ENCODE data around the gene C19orf85. TPM values are rescaled to one million over a fixed set of nuclear protein-coding genes. Genes with fewer than 3 reads are reported as not detected.

Gene C19orf85
- polyA plus RNA-seq, 1 of the 3 experiments (the other 2 are of a cell fraction) = not detected

DNA sequence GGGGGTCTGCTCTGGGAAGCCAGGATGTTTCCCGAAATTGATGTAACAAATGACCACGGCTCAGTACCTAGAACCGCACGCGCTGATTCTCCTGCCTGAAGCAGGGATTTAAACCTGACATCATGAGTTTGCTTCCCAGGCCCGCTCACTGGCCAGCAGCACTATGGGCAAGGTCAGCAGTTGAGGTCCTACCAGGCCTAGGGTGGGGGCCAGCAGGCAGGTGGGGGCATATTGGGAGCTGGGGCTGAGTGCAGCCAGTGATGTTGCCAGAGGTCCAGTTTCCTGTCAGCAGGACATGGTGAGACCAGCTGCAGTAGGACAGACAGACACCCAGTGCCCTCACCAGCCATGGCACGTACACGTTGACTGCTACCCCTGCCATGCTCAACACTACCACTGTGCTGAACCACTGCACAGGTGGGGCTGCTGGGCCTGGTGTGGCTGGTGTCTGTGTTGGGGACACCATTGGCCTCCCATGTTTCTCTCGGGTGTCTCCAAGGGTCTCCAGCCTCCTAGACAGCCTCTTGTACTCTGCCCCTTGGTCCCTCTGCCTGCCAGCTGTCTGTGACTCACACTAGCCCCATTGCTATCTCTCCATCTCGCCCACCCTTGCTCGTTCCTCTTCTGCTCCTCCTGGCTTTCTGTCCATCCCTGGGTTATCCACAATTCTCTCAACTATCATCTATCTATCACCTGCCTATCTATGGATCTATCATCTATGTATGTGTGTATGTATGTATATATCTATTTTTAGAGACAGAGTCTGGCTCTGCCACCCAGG lies 1.1 kb upstream of the C19orf85 start:
- no peak for DNase-seq
- Histone ChIP-seq H2AFZ (ENCODE audit: low read depth) (no peak overlapping the region), H3F3A (replicated peaks; ENCODE audit: insufficient read depth) (peaks cover 12% of the 10 kb centered on the region), H3K9me3 (no peaks in the 10 kb centered on the region), H4K20me1 (ENCODE audit: insufficient read depth) (no peaks in the 10 kb centered on the region), H3K36me3 (replicated peaks in 1 of 2; ENCODE audit: control insufficient read depth in 1 of 2, insufficient read depth in 2 of 2, low read length in 1 of 2) (no peaks in the 10 kb centered on the region), H3K27me3 (ENCODE audit: insufficient read depth) (no peaks in the 10 kb centered on the region), H3K79me2 (ENCODE audit: insufficient read depth) (no peaks in the 10 kb centered on the region), H3K4me3 (ENCODE audit: low read depth in 2 of 2, low read length in 1 of 2) (no peak overlapping the region), H3K4me2 (no peak overlapping the region), H3K9ac (no peak overlapping the region), H3K9me2 (no peaks in the 10 kb centered on the region), H3K27ac (ENCODE audit: low read depth in 2 of 2, low read length in 1 of 2) (no peak overlapping the region), H3K4me1 (ENCODE audit: control insufficient read depth in 1 of 2, insufficient read depth in 2 of 2, low read depth in 1 of 2, low read length in 1 of 2) (peaks cover 3 to 5% of the 10 kb centered on the region in 2 experiments; a peak in 2 of 4 replicates)
- POLR2A ChIA-PET = no interaction called here
- CTCF ChIA-PET = interaction anchor here (0.5 to 4.9 kb wide), 4 partner anchors 12 to 325 kb away, joined by 3 to 81 read pairs (median 24); partner anchors contain the start of gene ZNF628
- TF ChIP-seq TAF1 (IDR thresholded peaks at IDR 0.05; ENCODE audit: borderline replicate concordance, low read depth, low read length) (no peak), SIN3A (IDR thresholded peaks at IDR 0.05; ENCODE audit: borderline replicate concordance, low read depth, low read length) (no peak), RCOR1 (IDR thresholded peaks at IDR 0.05; ENCODE audit: low read length) (no peak), ELF1 (IDR thresholded peaks at IDR 0.05) (no peak), YY1 (IDR thresholded peaks at IDR 0.05; ENCODE audit: low read depth) (no peak), CHD2 (IDR thresholded peaks at IDR 0.05; ENCODE audit: low read length, partially characterized antibody) (no peak), NFIC (IDR thresholded peaks at IDR 0.05; ENCODE audit: borderline replicate concordance) (no peak)
- TF ChIP-seq, protein P1, sequence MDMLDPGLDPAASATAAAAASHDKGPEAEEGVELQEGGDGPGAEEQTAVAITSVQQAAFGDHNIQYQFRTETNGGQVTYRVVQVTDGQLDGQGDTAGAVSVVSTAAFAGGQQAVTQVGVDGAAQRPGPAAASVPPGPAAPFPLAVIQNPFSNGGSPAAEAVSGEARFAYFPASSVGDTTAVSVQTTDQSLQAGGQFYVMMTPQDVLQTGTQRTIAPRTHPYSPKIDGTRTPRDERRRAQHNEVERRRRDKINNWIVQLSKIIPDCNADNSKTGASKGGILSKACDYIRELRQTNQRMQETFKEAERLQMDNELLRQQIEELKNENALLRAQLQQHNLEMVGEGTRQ (IDR thresholded peaks at IDR 0.05; ENCODE audit: borderline replicate concordance, low read depth, low read length) = no peak
- 68% methylated on average over 6 of the region's 11 CpGs for WGBS (ENCODE audit: low lambda C conversion rate)

- POLR2A ChIA-PET = no interaction called here
- Histone ChIP-seq H3K4me2 (no peak overlapping the region), H3K9me2 (no peaks in the 10 kb centered on the region), H3K4me1 (ENCODE audit: control insufficient read depth in 1 of 2, insufficient read depth in 2 of 2, low read depth in 1 of 2, low read length in 1 of 2) (peaks cover 12 to 16% of the 10 kb centered on the region in 2 experiments; a peak in 2 of 4 replicates), H2AFZ (ENCODE audit: low read depth) (no peak overlapping the region), H3K36me3 (replicated peaks in 1 of 2; ENCODE audit: control insufficient read depth in 1 of 2, insufficient read depth in 2 of 2, low read length in 1 of 2) (no peaks in the 10 kb centered on the region), H3K27ac (ENCODE audit: low read depth in 2 of 2, low read length in 1 of 2) (no peak overlapping the region), H4K20me1 (ENCODE audit: insufficient read depth) (no peaks in the 10 kb centered on the region), H3K4me3 (ENCODE audit: low read depth in 2 of 2, low read length in 1 of 2) (no peak overlapping the region), H3K79me2 (ENCODE audit: insufficient read depth) (peaks cover 7% of the 10 kb centered on the region; the same call in 1 of the 2 replicates), H3F3A (replicated peaks; ENCODE audit: insufficient read depth) (peaks cover 23% of the 10 kb centered on the region), H3K27me3 (ENCODE audit: insufficient read depth) (no peaks in the 10 kb centered on the region), H3K9me3 (no peaks in the 10 kb centered on the region), H3K9ac (no peak overlapping the region)
- WGBS (ENCODE audit: low lambda C conversion rate) = 75% methylated on average over 19 of the region's 23 CpGs
- DNase-seq = no peak
- CTCF ChIA-PET = interaction anchor here (0.5 kb wide), 1 partner anchor 23 kb away, joined by 3 read pairs; no protein-coding TSS in a partner anchor
- TF ChIP-seq RFX5 (IDR thresholded peaks at IDR 0.05; ENCODE audit: low read length) (no peak), GATA2 (CRISPR knock-in tag; IDR thresholded peaks at IDR 0.05) (no peak), MAX (IDR thresholded peaks at IDR 0.05; ENCODE audit: low read depth) (no peak), NFIC (IDR thresholded peaks at IDR 0.05; ENCODE audit: borderline replicate concordance) (no peak), GABPA (IDR thresholded peaks at IDR 0.05; ENCODE audit: low read depth) (no peak), FOXM1 (IDR thresholded peaks at IDR 0.05; ENCODE audit: low read depth) (no peak), FOSL2 (IDR thresholded peaks at IDR 0.05; ENCODE audit: borderline replicate concordance, low read depth) (no peak), RAD21 (IDR thresholded peaks at IDR 0.05; ENCODE audit: low read length) (no peak), ZBTB33 (IDR thresholded peaks at IDR 0.05; ENCODE audit: borderline replicate concordance, low read depth) (no peak), TCF12 (IDR thresholded peaks at IDR 0.05) (no peak), FOXJ3 (CRISPR knock-in tag; IDR thresholded peaks at IDR 0.05) (no peak), SIN3A (IDR thresholded peaks at IDR 0.05; ENCODE audit: borderline replicate concordance, low read depth, low read length) (no peak), RCOR1 (IDR thresholded peaks at IDR 0.05; ENCODE audit: low read length) (no peak), CHD2 (IDR thresholded peaks at IDR 0.05; ENCODE audit: low read length, partially characterized antibody) (no peak), ELF1 (IDR thresholded peaks at IDR 0.05) (no peak), RXRA (IDR thresholded peaks at IDR 0.05; ENCODE audit: borderline replicate concordance, low read depth) (no peak)
- TF ChIP-seq, protein P2, sequence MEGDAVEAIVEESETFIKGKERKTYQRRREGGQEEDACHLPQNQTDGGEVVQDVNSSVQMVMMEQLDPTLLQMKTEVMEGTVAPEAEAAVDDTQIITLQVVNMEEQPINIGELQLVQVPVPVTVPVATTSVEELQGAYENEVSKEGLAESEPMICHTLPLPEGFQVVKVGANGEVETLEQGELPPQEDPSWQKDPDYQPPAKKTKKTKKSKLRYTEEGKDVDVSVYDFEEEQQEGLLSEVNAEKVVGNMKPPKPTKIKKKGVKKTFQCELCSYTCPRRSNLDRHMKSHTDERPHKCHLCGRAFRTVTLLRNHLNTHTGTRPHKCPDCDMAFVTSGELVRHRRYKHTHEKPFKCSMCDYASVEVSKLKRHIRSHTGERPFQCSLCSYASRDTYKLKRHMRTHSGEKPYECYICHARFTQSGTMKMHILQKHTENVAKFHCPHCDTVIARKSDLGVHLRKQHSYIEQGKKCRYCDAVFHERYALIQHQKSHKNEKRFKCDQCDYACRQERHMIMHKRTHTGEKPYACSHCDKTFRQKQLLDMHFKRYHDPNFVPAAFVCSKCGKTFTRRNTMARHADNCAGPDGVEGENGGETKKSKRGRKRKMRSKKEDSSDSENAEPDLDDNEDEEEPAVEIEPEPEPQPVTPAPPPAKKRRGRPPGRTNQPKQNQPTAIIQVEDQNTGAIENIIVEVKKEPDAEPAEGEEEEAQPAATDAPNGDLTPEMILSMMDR (IDR thresholded peaks at IDR 0.05) = no peak
- TF ChIP-seq, protein P3, sequence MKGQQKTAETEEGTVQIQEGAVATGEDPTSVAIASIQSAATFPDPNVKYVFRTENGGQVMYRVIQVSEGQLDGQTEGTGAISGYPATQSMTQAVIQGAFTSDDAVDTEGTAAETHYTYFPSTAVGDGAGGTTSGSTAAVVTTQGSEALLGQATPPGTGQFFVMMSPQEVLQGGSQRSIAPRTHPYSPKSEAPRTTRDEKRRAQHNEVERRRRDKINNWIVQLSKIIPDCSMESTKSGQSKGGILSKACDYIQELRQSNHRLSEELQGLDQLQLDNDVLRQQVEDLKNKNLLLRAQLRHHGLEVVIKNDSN (IDR thresholded peaks at IDR 0.05; ENCODE audit: borderline replicate concordance, low read depth) = no peak
These were observed 401 bp downstream of the C19orf85 start for GRCh38 chr19:55464039-55464661.

All from SK-N-SH (cell line).